Measurements from ENCODE around the gene WDPCP. TPM values are rescaled to one million over a fixed set of nuclear protein-coding genes. Genes with fewer than 3 reads are reported as not detected.
"Not testable (repeated sequence)": the region's sequence is repeated elsewhere in the genome, so short reads cannot be mapped to it uniquely, and the experiment has no call there.

The WDPCP gene
- total and polyA plus RNA-seq, 2 of the 13 experiments (the other 11 are each of a cell fraction or from before 2014, with no cell fraction given) = 2.9 to 5.2 TPM

DNA sequence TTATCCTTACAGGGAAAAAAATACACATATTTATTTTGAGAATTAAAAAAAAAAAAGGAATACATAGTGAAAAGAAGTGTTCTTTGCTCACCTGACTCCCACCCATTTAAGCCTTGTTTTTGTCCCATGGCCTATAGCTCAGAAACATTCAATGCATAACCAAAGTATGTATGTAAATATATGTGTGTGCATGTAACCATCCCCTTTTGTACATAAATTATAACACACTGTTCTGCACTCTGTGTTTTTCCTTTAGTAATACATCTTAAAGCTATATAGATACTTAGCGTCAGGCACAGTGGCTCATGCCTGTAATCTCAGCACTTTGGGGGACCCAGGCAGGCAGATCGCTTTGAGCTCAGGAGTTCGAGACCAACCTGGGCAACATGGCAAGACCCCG is 22.2 kb upstream of the WDPCP start:
- 78% methylated on average over 4 of the region's 4 CpGs for WGBS (ENCODE audit: low lambda C conversion rate)

DNA sequence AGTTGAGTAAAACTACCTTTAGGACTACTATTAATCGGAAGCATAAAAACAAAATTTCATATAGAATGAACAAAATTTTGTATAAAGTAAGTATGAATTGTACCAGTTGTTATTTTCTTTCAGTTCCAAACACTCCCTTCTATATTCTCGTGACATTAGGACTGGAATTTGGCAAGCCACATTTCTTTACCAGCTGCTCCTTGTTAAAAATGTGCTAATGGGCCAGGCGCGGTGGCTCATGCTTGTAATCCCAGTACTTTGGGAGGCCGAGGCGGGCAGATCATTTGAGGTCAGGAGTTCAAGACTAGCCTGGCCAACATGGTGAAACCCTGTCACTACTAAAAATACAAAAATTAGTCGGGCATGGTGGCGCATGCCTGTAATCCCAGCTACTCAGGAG is 20.6 kb upstream of the WDPCP start:
- H4K20me1 ChIP-seq (ENCODE audit: insufficient read depth, low read length); H3K4me2 ChIP-seq (ENCODE audit: low read depth, low read length); H3K27me3 ChIP-seq (ENCODE audit: control insufficient read depth in 1 of 2, insufficient read depth in 2 of 2, low read length in 2 of 2); H3K9me3 ChIP-seq (ENCODE audit: low read length); in situ Hi-C loops (cut with HindIII; ENCODE audit: extremely low pct_ligation_motif_present, low pct_unique_long_range_greater_than_20kb); H3K4me3 ChIP-seq (replicated peaks in 1 of 3; ENCODE audit: insufficient read depth in 1 of 3, low read depth in 2 of 3, low read length in 3 of 3); H3K9ac ChIP-seq (ENCODE audit: insufficient read depth, low read depth, low read length); BruUV-seq (replicated peaks); H2AFZ ChIP-seq (ENCODE audit: low read length); H3K27ac ChIP-seq (ENCODE audit: extremely low read length, insufficient read depth, low read length); H3K79me2 ChIP-seq (ENCODE audit: insufficient read depth, low read length); POLR2A ChIA-PET; CTCF ChIA-PET (ENCODE audit: low intra/inter-chr PET ratio, low total read pairs); H3K4me1 ChIP-seq (ENCODE audit: insufficient read depth, low read length); DNase-seq (ENCODE audit: low spot score); FAIRE-seq; ATAC-seq; intact Hi-C loops (cut with micrococcal nuclease; ENCODE audit: unreplicated experiment): not testable (repeated sequence)
- WGBS (ENCODE audit: low lambda C conversion rate) = 81% methylated on average over 8 of the region's 8 CpGs
- H3K36me3 ChIP-seq (replicated peaks in 1 of 2; ENCODE audit: control insufficient read depth in 1 of 2, insufficient read depth in 2 of 2, low read length in 2 of 2) = peaks cover 10 to 32% of the 10 kb centered on the region in 2 experiments

More for the DNA sequence above, 22.2 kb upstream of the WDPCP start:
- in situ Hi-C loops (cut with HindIII; ENCODE audit: extremely low pct_ligation_motif_present, low pct_unique_long_range_greater_than_20kb) = no loop called here
- intact Hi-C loops (cut with micrococcal nuclease; ENCODE audit: unreplicated experiment) = no loop called here
- ChIA-PET CTCF (ENCODE audit: low intra/inter-chr PET ratio, low total read pairs) (no interaction called here), POLR2A (no interaction called here)
- Histone ChIP-seq H3K36me3 (replicated peaks in 1 of 2; ENCODE audit: control insufficient read depth in 1 of 2, insufficient read depth in 2 of 2, low read length in 2 of 2) (peaks cover 2 to 17% of the 10 kb centered on the region in 2 experiments), H3K9me3 (ENCODE audit: low read length) (no peaks in the 10 kb centered on the region), H3K4me3 (replicated peaks in 1 of 3; ENCODE audit: insufficient read depth in 1 of 3, low read depth in 2 of 3, low read length in 3 of 3) (no peak overlapping the region), H2AFZ (ENCODE audit: low read length) (no peak overlapping the region), H3K79me2 (ENCODE audit: insufficient read depth, low read length) (no peaks in the 10 kb centered on the region), H3K4me2 (ENCODE audit: low read depth, low read length) (no peak overlapping the region), H3K9ac (ENCODE audit: insufficient read depth, low read depth, low read length) (no peak overlapping the region), H3K27me3 (ENCODE audit: control insufficient read depth in 1 of 2, insufficient read depth in 2 of 2, low read length in 2 of 2) (peaks cover 0 to 4% of the 10 kb centered on the region in 2 experiments; a peak in 1 of 5 replicates), H4K20me1 (ENCODE audit: insufficient read depth, low read length) (no peaks in the 10 kb centered on the region), H3K4me1 (ENCODE audit: insufficient read depth, low read length) (peaks cover 18% of the 10 kb centered on the region), H3K27ac (ENCODE audit: extremely low read length, insufficient read depth, low read length) (no peak overlapping the region)
- ATAC-seq (no peak), FAIRE-seq (no peak), DNase-seq (ENCODE audit: low spot score) (no peak)
- BruUV-seq (replicated peaks) = no TSS peak
- no peak for TF ChIP-seq PTBP1 (IDR thresholded peaks at IDR 0.05; ENCODE audit: low read depth, low read length, poor library complexity, severe bottlenecking)
- TF ChIP-seq, protein P1, sequence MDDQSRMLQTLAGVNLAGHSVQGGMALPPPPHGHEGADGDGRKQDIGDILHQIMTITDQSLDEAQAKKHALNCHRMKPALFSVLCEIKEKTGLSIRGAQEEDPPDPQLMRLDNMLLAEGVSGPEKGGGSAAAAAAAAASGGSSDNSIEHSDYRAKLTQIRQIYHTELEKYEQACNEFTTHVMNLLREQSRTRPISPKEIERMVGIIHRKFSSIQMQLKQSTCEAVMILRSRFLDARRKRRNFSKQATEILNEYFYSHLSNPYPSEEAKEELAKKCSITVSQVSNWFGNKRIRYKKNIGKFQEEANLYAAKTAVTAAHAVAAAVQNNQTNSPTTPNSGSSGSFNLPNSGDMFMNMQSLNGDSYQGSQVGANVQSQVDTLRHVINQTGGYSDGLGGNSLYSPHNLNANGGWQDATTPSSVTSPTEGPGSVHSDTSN (CRISPR knock-in tag; IDR thresholded peaks at IDR 0.05; ENCODE audit: borderline replicate concordance) = no peak
- no peak for TF ChIP-seq NFRKB (IDR thresholded peaks at IDR 0.05)

Measured in HepG2 (cell line).